ENCODE measurements around the gene INSR.
"Not testable (repeated sequence)": the region's sequence is repeated elsewhere in the genome, so short reads cannot be mapped to it uniquely, and the experiment has no call there.

INSR gene

GRCh38 chr19:7257148-7258040, 36.8 kb downstream of the INSR start:
- DNase-seq = no peak

GRCh38 chr19:7255631-7256030, 38.6 kb downstream of the INSR start:
- DNase-seq = no peak

- DNase-seq = no peak
These were observed 39.1 kb downstream of the INSR start for GRCh38 chr19:7255119-7255518.

- DNase-seq = no peak
These were observed 39.6 kb downstream of the INSR start for GRCh38 chr19:7254590-7254989.

- DNase-seq = no peak
These were observed 41.9 kb downstream of the INSR start for GRCh38 chr19:7252364-7252763.

GRCh38 chr19:7251494-7251893, 42.7 kb downstream of the INSR start:
- DNase-seq = no peak

- DNase-seq = no peak
These were observed 43.3 kb downstream of the INSR start for GRCh38 chr19:7250951-7251350.

GRCh38 chr19:7250057-7250596, 44.1 kb downstream of the INSR start:
- DNase-seq = no peak

- DNase-seq = no peak
These were observed 47.1 kb downstream of the INSR start for GRCh38 chr19:7247155-7247554.

- DNase-seq = no peak
These were observed 47.6 kb downstream of the INSR start for GRCh38 chr19:7246601-7247000.

- no peak for DNase-seq
These were observed 51.5 kb downstream of the INSR start for GRCh38 chr19:7242601-7243258.

- DNase-seq = no peak
These were observed 56.2 kb downstream of the INSR start for GRCh38 chr19:7238051-7238450.

GRCh38 chr19:7236153-7236552, 58.1 kb downstream of the INSR start:
- no peak for DNase-seq

GRCh38 chr19:7230826-7231225, 63.4 kb downstream of the INSR start:
- DNase-seq = no peak

- no peak for DNase-seq
These were observed 64.5 kb downstream of the INSR start for GRCh38 chr19:7229735-7230134.

- DNase-seq = no peak
These were observed 65.2 kb downstream of the INSR start for GRCh38 chr19:7228935-7229541.

- DNase-seq = no peak
These were observed 66.5 kb downstream of the INSR start for GRCh38 chr19:7227735-7228134.

GRCh38 chr19:7227149-7227548, 67.1 kb downstream of the INSR start:
- not testable (repeated sequence) for DNase-seq

- DNase-seq = no peak
These were observed 67.5 kb downstream of the INSR start for GRCh38 chr19:7226739-7227138.

GRCh38 chr19:7225741-7226140, 68.5 kb downstream of the INSR start:
- no peak for DNase-seq

- DNase-seq = no peak
These were observed 69.2 kb downstream of the INSR start for GRCh38 chr19:7224995-7225394.

GRCh38 chr19:7224209-7224686, 70.0 kb downstream of the INSR start:
- no peak for DNase-seq

- DNase-seq = no peak
These were observed 70.8 kb downstream of the INSR start for GRCh38 chr19:7223429-7223828.

- no peak for DNase-seq
These were observed 75.2 kb downstream of the INSR start for GRCh38 chr19:7219056-7219455.
